HepG2 (cell line): ENCODE data around the gene EFCAB8. TPM values are rescaled to one million over a fixed set of nuclear protein-coding genes. Genes with fewer than 3 reads are reported as not detected.

ENCODE experiments used
- GMEB1 ChIP-seq: sonication (generic); formaldehyde crosslinking; IDR thresholded peaks from 2 replicates; pipeline ENCODE4 v1.5.1; 2020; ENCODE audit warnings: missing genetic modification reagents, mild to moderate bottlenecking, borderline replicate concordance
- HINFP ChIP-seq: sonication (generic); formaldehyde crosslinking; IDR thresholded peaks from 2 replicates; pipeline ENCODE4 v1.4.0; 2020; ENCODE audit warnings: low read depth, mild to moderate bottlenecking, missing genetic modification reagents
- ISX ChIP-seq: sonication (generic); formaldehyde crosslinking; conservative IDR thresholded peaks from 2 replicates; pipeline ENCODE4 v1.5.0; 2020; ENCODE audit warnings: missing genetic modification reagents
- NFKB2 ChIP-seq: sonication (generic); formaldehyde crosslinking; IDR thresholded peaks from 2 replicates; pipeline ENCODE4 v1.4.0; 2020; ENCODE audit warnings: missing genetic modification reagents, borderline replicate concordance
- NFYC ChIP-seq: IDR thresholded peaks from 2 replicates; pipeline ENCODE4 v1.6.1; 2016; ENCODE audit warnings: missing genetic modification reagents, missing compliant biosample characterization
- PAWR ChIP-seq: sonication (generic); formaldehyde crosslinking; IDR thresholded peaks from 2 replicates; pipeline ENCODE4 v1.4.0; 2020; ENCODE audit warnings: missing genetic modification reagents, mild to moderate bottlenecking, borderline replicate concordance
- PTBP1 ChIP-seq: fragments of 200-400 bp; formaldehyde crosslinking; IDR thresholded peaks from 2 replicates; pipeline ENCODE4 v1.6.1; 2018; ENCODE audit warnings: low read length, low read depth; ENCODE audit not compliant: poor library complexity, severe bottlenecking
- RARA ChIP-seq: IDR thresholded peaks from 2 replicates; pipeline ENCODE4 v1.6.1; 2016; ENCODE audit warnings: missing genetic modification reagents, missing compliant biosample characterization
- SMYD3 ChIP-seq: sonication (generic); formaldehyde crosslinking; IDR thresholded peaks from 2 replicates; pipeline ENCODE4 v1.8.1; 2023; ENCODE audit warnings: mild to moderate bottlenecking, missing genetic modification reagents
- TAF1 ChIP-seq: sonication (generic); formaldehyde crosslinking; IDR thresholded peaks from 2 replicates; pipeline ENCODE4 v1.4.0; 2020; ENCODE audit warnings: missing genetic modification reagents
- TSC22D2 ChIP-seq: sonication (generic); formaldehyde crosslinking; IDR thresholded peaks from 2 replicates; pipeline ENCODE4 v1.5.1; 2020; ENCODE audit warnings: missing genetic modification reagents, mild to moderate bottlenecking, borderline replicate concordance
- ZNF234 ChIP-seq: sonication (generic); formaldehyde crosslinking; conservative IDR thresholded peaks from 2 replicates; pipeline ENCODE4 v1.5.1; 2020; ENCODE audit warnings: mild to moderate bottlenecking, missing genetic modification reagents
- ZNF432 ChIP-seq: sonication (generic); formaldehyde crosslinking; IDR thresholded peaks from 2 replicates; pipeline ENCODE4 v1.5.0; 2020; ENCODE audit warnings: missing genetic modification reagents, mild to moderate bottlenecking, borderline replicate concordance
- ZNF484 ChIP-seq: sonication (generic); formaldehyde crosslinking; IDR thresholded peaks from 2 replicates; pipeline ENCODE4 v1.5.1; 2020; ENCODE audit warnings: mild to moderate bottlenecking, low read depth, missing genetic modification reagents, borderline replicate concordance
- ZNF510 ChIP-seq: sonication (generic); formaldehyde crosslinking; IDR thresholded peaks from 2 replicates; pipeline ENCODE4 v1.4.0; 2020; ENCODE audit warnings: low read depth, mild to moderate bottlenecking, missing genetic modification reagents
- ZNF703 ChIP-seq: sonication (generic); formaldehyde crosslinking; IDR thresholded peaks from 2 replicates; pipeline ENCODE4 v1.5.1; 2020; ENCODE audit warnings: missing genetic modification reagents, mild to moderate bottlenecking, moderate library complexity, borderline replicate concordance
- ZNF713 ChIP-seq: sonication (generic); formaldehyde crosslinking; IDR thresholded peaks from 2 replicates; pipeline ENCODE4 v1.4.0; 2020; ENCODE audit warnings: mild to moderate bottlenecking, missing genetic modification reagents
- ZNF891 ChIP-seq: sonication (generic); formaldehyde crosslinking; IDR thresholded peaks from 2 replicates; pipeline ENCODE4 v1.5.0; 2020; ENCODE audit warnings: mild to moderate bottlenecking, missing genetic modification reagents
- polyA plus RNA-seq, 8 experiments: library from polyadenylated mRNA; depleted of rRNA in 3 of 8; stranded (reverse) in 7 of 8; unstranded in 1 of 8; fragments of >200 nt; fragmentation: Illumina TruSeq in 4 of 8; extraction: Trizol in 4 of 8; gene quantifications; 2 replicates each; pipeline versions ENCODE4 v1.2.1 to v1.2.3, GENCODE V29; 2011 to 2016; ENCODE audit warnings: low read depth in 4 of 8, missing spikeins in 1 of 8, mixed read lengths in 1 of 8; ENCODE audit not compliant: insufficient read depth in 1 of 8
- total RNA-seq, 5 experiments: library from RNA; depleted of rRNA; stranded (reverse); fragments of >200 nt; fragmentation: Illumina TruSeq; extraction: Trizol; gene quantifications; 2 replicates each; pipeline ENCODE4 v1.2.3, GENCODE V29; 2016; ENCODE audit warnings: low read depth in 1 of 5
- TF ChIP-seq, protein P1 (sequence below): sonication (generic); formaldehyde crosslinking; IDR thresholded peaks from 2 replicates; pipeline ENCODE4 v1.4.0; 2020; ENCODE audit warnings: missing genetic modification reagents
- TF ChIP-seq, protein P2 (sequence below): sonication (generic); formaldehyde crosslinking; IDR thresholded peaks from 2 replicates; pipeline ENCODE4 v1.5.0; 2020; ENCODE audit warnings: missing genetic modification reagents

EFCAB8 gene
- total and polyA plus RNA-seq, 2 of the 13 experiments (the other 11 are each of a cell fraction or from before 2014, with no cell fraction given) = 0.15 to 0.22 TPM

DNA sequence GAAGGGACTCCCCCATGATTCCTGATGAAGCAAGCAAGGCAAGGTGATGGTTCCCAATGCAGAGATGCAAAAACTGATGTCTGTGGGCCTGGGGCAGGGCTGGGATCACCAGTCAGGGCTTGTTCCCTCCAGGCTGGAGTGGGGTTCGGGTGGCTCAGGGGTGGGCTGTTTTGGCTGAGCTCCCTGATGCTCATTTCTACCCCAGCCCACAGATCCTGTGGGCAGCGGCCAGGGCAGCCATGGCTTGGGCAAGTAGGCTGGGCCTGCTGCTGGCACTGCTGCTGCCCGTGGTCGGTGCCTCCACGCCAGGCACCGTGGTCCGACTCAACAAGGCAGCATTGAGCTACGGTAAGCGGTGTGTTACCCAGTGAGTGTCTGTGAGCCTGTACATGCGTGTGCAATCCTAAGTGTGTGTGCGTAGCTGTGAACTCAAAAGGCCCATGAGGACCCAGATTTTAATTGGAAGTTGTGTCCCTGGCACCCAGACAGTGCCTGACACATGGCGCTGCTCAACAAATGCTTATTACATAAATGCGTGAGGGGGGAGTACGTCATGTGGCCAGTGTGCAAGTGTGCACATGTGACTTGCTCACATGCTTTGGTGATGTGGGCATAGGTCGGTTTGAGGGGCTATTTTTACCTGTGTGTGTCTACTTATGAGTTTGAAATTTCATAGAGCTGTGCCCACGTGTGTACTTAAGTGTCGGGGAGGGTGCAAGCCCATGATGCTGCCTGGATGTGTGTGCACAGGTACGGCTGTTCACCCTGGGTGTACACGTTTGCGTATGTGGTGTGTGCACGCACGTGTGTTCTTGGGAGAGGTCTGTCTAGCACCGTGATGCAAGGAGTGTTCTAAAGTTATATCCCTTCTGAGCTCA lies 149.9 kb downstream of the EFCAB8 start (continued):
- TF ChIP-seq HINFP (CRISPR knock-in tag) (no peak; the same call in 1 of the 2 replicates), NFKB2 (peak; percentile 76), SMYD3 (CRISPR knock-in tag) (no peak), NFYC (CRISPR knock-in tag) (no peak), ZNF432 (CRISPR knock-in tag) (no peak; the same call in 1 of the 2 replicates), ZNF234 (no peak), PTBP1 (peak; percentile 53), ZNF703 (CRISPR knock-in tag) (no peak), TAF1 (CRISPR knock-in tag) (no peak), ISX (peak; percentile 74; the same call in 1 of the 2 replicates), ZNF713 (peak; percentile 96), ZNF891 (CRISPR knock-in tag) (no peak), GMEB1 (CRISPR knock-in tag) (no peak), RARA (CRISPR knock-in tag) (peak; percentile 0; the same call in 1 of the 2 replicates), TSC22D2 (CRISPR knock-in tag) (no peak; the same call in 1 of the 2 replicates), PAWR (CRISPR knock-in tag) (no peak), ZNF484 (CRISPR knock-in tag) (no peak), ZNF510 (CRISPR knock-in tag) (no peak)
- TF ChIP-seq, protein P1, sequence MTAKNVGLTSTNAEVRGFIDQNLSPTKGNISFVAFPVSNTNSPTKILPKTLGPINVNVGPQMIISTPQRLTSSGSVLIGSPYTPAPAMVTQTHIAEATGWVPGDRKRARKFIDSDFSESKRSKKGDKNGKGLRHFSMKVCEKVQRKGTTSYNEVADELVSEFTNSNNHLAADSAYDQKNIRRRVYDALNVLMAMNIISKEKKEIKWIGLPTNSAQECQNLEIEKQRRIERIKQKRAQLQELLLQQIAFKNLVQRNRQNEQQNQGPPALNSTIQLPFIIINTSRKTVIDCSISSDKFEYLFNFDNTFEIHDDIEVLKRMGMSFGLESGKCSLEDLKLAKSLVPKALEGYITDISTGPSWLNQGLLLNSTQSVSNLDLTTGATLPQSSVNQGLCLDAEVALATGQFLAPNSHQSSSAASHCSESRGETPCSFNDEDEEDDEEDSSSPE (CRISPR knock-in tag) = no peak; the same call in 1 of the 2 replicates
- TF ChIP-seq, protein P2, sequence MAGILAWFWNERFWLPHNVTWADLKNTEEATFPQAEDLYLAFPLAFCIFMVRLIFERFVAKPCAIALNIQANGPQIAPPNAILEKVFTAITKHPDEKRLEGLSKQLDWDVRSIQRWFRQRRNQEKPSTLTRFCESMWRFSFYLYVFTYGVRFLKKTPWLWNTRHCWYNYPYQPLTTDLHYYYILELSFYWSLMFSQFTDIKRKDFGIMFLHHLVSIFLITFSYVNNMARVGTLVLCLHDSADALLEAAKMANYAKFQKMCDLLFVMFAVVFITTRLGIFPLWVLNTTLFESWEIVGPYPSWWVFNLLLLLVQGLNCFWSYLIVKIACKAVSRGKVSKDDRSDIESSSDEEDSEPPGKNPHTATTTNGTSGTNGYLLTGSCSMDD (CRISPR knock-in tag) = no peak
